Heart right ventricle (tissue), 16 donors: ENCODE data around the gene DDX39A. TPM values are rescaled to one million over a fixed set of nuclear protein-coding genes. Genes with fewer than 3 reads are reported as not detected.
A peak's percentile ranks its signal among the peaks of the same experiment; 100 is the strongest.

Experiments used
- ATAC-seq, 8 donors: fragments of 200-7000 bp; cut with Tn5 transposase; one replicate each; pipeline ENCODE4 v1.9.1; 2020; ENCODE audit warnings: mild to moderate bottlenecking in 8 of 8, moderate library complexity in 8 of 8, moderate number of reproducible peaks in 1 of 8
- DNase-seq, 2 donors: peaks; one replicate each; pipeline ENCODE4 v3.0.0-alpha.2; 2020
- H3K27ac ChIP-seq, 10 donors: fragments of 200-600 bp; sonication (generic) in 2 of 10; one replicate each; pipeline versions ENCODE4 v1.5.0 to v1.8.0; 2020 to 2022; ENCODE audit warnings: mild to moderate bottlenecking in 3 of 10
- H3K27me3 ChIP-seq, 7 donors: fragments of 200-600 bp; one replicate each; pipeline ENCODE4 v1.8.0; 2021 to 2022; ENCODE audit warnings: mild to moderate bottlenecking in 2 of 7
- H3K36me3 ChIP-seq, 9 donors: fragments of 200-600 bp; sonication (generic) in 1 of 9; one replicate each; pipeline versions ENCODE4 v1.5.0 to v1.8.0; 2020 to 2022; ENCODE audit warnings: mild to moderate bottlenecking in 2 of 9
- H3K4me1 ChIP-seq, 9 donors: fragments of 200-600 bp; sonication (generic) in 1 of 9; one replicate each; pipeline versions ENCODE4 v1.5.0 to v1.8.0; 2020 to 2022; ENCODE audit warnings: mild to moderate bottlenecking in 4 of 9
- H3K4me3 ChIP-seq, 10 donors: fragments of 200-600 bp; sonication (generic) in 2 of 10; one replicate each; pipeline versions ENCODE4 v1.5.0 to v1.8.0; 2020 to 2022; ENCODE audit warnings: mild to moderate bottlenecking in 7 of 10, moderate library complexity in 2 of 10
- H3K9me3 ChIP-seq, 11 donors: fragments of 200-600 bp in 10 of 11; sonication (generic) in 2 of 11; one replicate each; pipeline versions ENCODE4 v1.5.0 to v1.8.0; 2013 to 2022; ENCODE audit warnings: mild to moderate bottlenecking in 2 of 11, control low read depth in 1 of 11, moderate library complexity in 1 of 11
- WGBS, 2 donors: extraction: QIAGEN DNeasy Blood & Tissue Kit; methylation state at CpG; one replicate each; pipeline ENCODE4 v1.1.7; 2013; ENCODE audit warnings: inconsistent platforms in 1 of 2; 5-methylcytosine and 5-hydroxymethylcytosine counted together
- intact Hi-C, 10 donors: fragments of 100-400 bp; cut with DNase I; formaldehyde crosslinking; loops; one replicate each; pipeline versions ENCODE4 v1.11.1 to v1.14.2; 2022
- polyA plus RNA-seq, 2 donors: library from polyadenylated mRNA; stranded (reverse); fragments of 200-250 nt; gene quantifications; one replicate each; pipeline ENCODE4 v1.2.3, GENCODE V29; 2013
- total RNA-seq, 10 donors: library from RNA; stranded (reverse); fragmentation: NEBNext Ultra II Directional in 3 of 10; extraction: Animal tissue kit (Norgen Biotek cat#: 25700) in 3 of 10; gene quantifications; one replicate each; pipeline versions ENCODE4 v1.2.1 to v1.2.4, GENCODE V29; 2021 to 2023
- TF ChIP-seq, protein P1 (sequence below), 9 donors: fragments of 200-600 bp; sonication (generic) in 2 of 9; IDR thresholded peaks; one replicate each; pipeline versions ENCODE4 v1.5.0 to v1.8.0; 2021 to 2022; ENCODE audit warnings: antibody characterized with exemption in 9 of 9, mild to moderate bottlenecking in 5 of 9, moderate library complexity in 1 of 9
- donor health status: Arrhythmogenic right ventricular cardiomyopathy.
- donor health status: ischemic (EF 13 %, LVEDD 7.1; RV severe dilation, severe dysfunction).
- donor health status: healthy with polysubstance abuse.
- donor health status: DM: no; HTN: yes; CAD: no.
- donor health status: DM: no; HTN: no; CAD: no.
- donor health status: ischemic (EF 25% LVEDD 6.9; RV normal size, moderate dysfunction).
- donor health status: ischemic (EF 25% LVEDD 5.7; RV mildly dilated, moderate dysfunction).
- donor health status: healthy.
- donor health status: DM: yes; HTN: yes; CAD: no.
- donor health status: Ischemic cardiomyopathy.
- donor health status: ischemic (EF 35%, LVEDD 5.7; RV mildly dilated, moderate dysfunction).
- donor health status: nonischemic (EF 11% LVEDD 7.7; RV severe dilation, severe dysfunction).
- donor health status: DM: yes; HTN: yes; CAD: no.
- donor health status: PGD.
- donor health status: ischemic (EF 29% LVEDD 5.4; RV normal size, mild dysfunction).
- donor health status: nonischemic (EF 23%, LVEDD 6.1; RV moderate dilation, normal function).

The DDX39A gene
- total and polyA plus RNA-seq, 12 donors: 15.4 to 110 (median 24.3) TPM

GRCh38 chr19:14416817-14417231, 2.3 kb downstream of the DDX39A start:
- Histone ChIP-seq H3K4me1 (peaks cover 8 to 69% (median 46%) of the 10 kb centered on the region in 9 donors), H3K4me3 (peak overlapping the region in 1 of 10 donors; percentile 92), H3K27ac (peak overlapping the region in 1 of 10 donors; percentile 93), H3K27me3 (no peaks in the 10 kb centered on the region), H3K36me3 (peaks cover 0 to 36% (median 9%) of the 10 kb centered on the region in 9 donors), H3K9me3 (no peaks in the 10 kb centered on the region)
- WGBS, 2 donors: 70 to 77% methylated on average over 6 of the region's 6 CpGs
- TF ChIP-seq, protein P1, sequence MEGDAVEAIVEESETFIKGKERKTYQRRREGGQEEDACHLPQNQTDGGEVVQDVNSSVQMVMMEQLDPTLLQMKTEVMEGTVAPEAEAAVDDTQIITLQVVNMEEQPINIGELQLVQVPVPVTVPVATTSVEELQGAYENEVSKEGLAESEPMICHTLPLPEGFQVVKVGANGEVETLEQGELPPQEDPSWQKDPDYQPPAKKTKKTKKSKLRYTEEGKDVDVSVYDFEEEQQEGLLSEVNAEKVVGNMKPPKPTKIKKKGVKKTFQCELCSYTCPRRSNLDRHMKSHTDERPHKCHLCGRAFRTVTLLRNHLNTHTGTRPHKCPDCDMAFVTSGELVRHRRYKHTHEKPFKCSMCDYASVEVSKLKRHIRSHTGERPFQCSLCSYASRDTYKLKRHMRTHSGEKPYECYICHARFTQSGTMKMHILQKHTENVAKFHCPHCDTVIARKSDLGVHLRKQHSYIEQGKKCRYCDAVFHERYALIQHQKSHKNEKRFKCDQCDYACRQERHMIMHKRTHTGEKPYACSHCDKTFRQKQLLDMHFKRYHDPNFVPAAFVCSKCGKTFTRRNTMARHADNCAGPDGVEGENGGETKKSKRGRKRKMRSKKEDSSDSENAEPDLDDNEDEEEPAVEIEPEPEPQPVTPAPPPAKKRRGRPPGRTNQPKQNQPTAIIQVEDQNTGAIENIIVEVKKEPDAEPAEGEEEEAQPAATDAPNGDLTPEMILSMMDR (IDR thresholded peaks at IDR 0.05): no peak
- intact Hi-C loops: loop anchor here in 2 of 10 donors (10.0 kb wide), 1 partner anchor 272 kb away; no protein-coding TSS in a partner anchor
- ATAC-seq: no peak
- no peak for DNase-seq

DNA sequence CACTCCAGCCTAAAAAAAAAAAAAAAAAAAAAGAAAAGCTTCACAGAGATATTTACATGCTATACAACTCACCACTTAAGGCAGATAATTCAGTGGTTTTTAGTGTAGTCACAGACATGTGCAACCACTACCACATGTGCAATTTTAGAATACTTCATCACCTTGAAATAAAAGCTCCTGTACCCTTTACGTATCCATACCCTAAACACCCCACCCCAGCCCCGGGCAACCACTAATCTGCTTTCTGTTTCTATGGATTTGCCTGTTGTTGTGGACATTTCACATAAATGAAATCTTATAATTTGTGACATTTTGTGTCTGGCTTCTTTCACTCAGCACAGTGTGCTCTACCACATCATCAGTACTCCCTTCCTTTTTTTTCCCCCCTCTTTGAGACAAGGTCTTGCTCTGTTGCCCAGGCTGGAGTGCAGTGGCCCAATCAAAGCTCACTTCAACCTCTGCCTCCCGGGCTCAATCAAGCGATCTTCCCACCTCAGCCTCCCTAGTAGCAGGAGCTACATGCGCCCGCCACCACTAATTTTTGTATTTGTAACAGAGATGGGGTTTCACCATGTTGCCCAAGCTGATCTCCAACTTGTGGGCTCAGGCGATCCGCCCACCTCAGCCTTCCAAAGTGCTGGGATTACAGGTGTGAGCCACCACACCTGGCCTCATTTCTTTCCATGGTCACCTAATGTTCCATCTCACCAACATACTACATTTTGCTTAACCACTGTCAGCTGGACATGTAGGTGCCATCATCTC, 4.0 kb downstream of the DDX39A start:
- DNase-seq (no peak), ATAC-seq (no peak)
- Histone ChIP-seq H3K36me3 (peaks cover 0 to 53% (median 24%) of the 10 kb centered on the region in 9 donors), H3K9me3 (no peaks in the 10 kb centered on the region), H3K27ac (no peak overlapping the region), H3K27me3 (no peaks in the 10 kb centered on the region), H3K4me1 (peaks cover 8 to 73% (median 46%) of the 10 kb centered on the region in 9 donors), H3K4me3 (no peak overlapping the region)
- intact Hi-C loops: loop anchor here in 2 of 10 donors (10.0 kb wide), 1 partner anchor 270 kb away; no protein-coding TSS in a partner anchor
- whole genome bisulfite sequencing, 2 donors: 96 to 97% methylated on average over 8 of the region's 8 CpGs
- TF ChIP-seq, protein P1 (IDR thresholded peaks at IDR 0.05): no peak

DNA sequence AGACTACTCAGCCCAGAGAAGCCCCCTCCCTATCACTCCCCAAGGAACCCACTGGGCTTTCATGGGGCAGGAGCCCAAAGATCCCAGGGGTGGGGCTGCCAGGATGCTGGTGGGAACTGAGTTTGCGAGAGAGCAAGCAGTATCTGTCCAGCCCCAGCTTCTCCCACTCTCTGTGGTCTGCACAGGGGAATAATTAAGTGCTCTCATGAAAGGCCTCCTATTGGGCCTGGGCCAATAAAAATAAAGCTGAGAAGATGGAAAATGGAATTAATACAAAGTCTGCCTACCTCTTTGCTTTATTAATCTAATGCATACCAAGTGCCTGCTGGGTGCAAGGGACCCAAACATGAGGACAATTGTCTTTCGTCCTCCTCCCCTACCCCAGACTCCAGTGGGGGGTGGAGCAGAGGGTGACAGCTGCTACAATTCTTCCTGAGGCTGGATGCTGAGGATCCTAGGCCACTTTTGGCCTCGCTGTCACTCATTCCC, 5.4 kb downstream of the DDX39A start:
- TF ChIP-seq, protein P1 (IDR thresholded peaks at IDR 0.05): no peak
- ATAC-seq: peak in 5 of 8 donors; percentile 25 to 55 (median 39)
- H3K36me3 ChIP-seq: peaks cover 4 to 67% (median 37%) of the 10 kb centered on the region in 9 donors

DNA sequence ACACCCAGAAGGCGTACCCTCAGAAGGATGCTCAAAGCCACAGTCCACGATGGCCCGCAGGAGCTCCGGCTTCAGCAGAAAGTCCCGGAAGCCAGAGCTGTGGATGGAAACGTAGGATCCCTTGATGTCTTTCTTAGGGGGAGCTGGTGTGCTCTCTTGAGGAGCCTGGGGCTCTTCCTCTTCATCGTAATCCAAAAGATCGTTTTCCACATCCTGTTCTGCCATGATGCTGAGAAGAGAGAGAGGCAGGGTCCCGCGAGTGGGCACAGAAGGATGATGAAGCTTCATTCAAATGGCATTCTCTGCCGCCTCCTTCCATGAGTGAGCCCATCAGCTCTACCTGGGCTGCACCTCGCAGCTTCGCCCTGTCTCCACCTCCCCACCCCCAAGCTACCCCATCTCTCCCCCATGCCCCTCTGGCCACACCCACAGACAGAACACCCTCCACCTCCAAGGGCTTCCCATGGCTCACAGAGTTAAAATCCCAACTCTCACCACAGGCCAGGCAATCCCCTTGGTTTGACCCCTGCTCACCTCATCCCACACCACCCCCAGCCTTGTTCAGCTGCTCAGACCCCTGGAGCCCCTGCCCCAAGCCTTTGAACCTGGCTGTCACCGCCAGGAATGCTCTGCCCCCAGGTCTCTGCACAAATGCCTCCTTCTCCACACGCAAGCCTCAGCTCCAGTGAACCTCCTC, 6.0 kb downstream of the DDX39A start:
- no peak for ATAC-seq
- peaks cover 4 to 73% (median 43%) of the 10 kb centered on the region in 9 donors for H3K36me3 ChIP-seq
- no peaks in the 10 kb centered on the region for H3K27me3 ChIP-seq
- peak overlapping the region in 5 of 10 donors; percentile 4 to 40 (median 26) for H3K27ac ChIP-seq
- H3K4me3 ChIP-seq: no peak overlapping the region
- intact Hi-C loops: loop anchor here in 2 of 10 donors (10.0 kb wide), 1 partner anchor 268 kb away; no protein-coding TSS in a partner anchor
- TF ChIP-seq, protein P1 (IDR thresholded peaks at IDR 0.05): no peak
- WGBS, 2 donors: 79 to 82% methylated on average over 14 to 15 of the region's 15 CpGs
- no peaks in the 10 kb centered on the region for H3K9me3 ChIP-seq
- peaks cover 8 to 66% (median 40%) of the 10 kb centered on the region in 9 donors for H3K4me1 ChIP-seq
- no peak for DNase-seq

More for the DNA sequence above, 5.4 kb downstream of the DDX39A start:
- Histone ChIP-seq H3K27me3 (no peaks in the 10 kb centered on the region), H3K9me3 (no peaks in the 10 kb centered on the region), H3K27ac (peak overlapping the region in 5 of 10 donors; percentile 4 to 40 (median 26)), H3K4me1 (peaks cover 8 to 66% (median 46%) of the 10 kb centered on the region in 9 donors), H3K4me3 (no peak overlapping the region)
- peak in 1 of 2 donors; percentile 34 for DNase-seq
- WGBS, 2 donors: 57% methylated on average over 3 of the region's 3 CpGs
- intact Hi-C loops: loop anchor here in 2 of 10 donors (10.0 kb wide), 1 partner anchor 269 kb away; no protein-coding TSS in a partner anchor
